NCI-H1105 treated with DMSO at 0.1 percent for 48 hours (cell line): ENCODE results near the gene RXRA.

ENCODE experiments used
- DNase-seq: peaks from one replicate; lab custom pipeline; 2025; lab: John Stamatoyannopoulos, UW

RXRA gene

DNA sequence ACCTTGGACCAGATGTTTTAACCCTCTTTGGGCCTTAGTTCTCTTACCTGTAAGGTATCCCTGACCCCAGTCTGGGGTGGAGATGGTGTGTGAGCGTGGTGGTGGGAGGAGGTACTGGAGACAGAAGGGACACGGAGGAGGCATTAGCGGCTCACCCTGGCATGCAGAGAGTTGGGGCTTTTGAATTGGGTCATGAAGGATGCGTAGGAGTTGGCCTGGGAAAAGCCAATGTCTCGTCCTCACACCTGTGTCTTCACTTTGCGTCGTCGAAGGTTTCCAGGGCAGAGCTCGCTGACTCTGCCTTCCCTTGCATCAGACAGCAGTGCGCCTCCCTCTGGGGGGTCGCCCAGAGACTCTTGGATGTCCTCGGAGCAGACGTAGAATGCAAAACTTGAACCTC is 11.2 kb downstream of the RXRA start:
- no peak for DNase-seq

DNA sequence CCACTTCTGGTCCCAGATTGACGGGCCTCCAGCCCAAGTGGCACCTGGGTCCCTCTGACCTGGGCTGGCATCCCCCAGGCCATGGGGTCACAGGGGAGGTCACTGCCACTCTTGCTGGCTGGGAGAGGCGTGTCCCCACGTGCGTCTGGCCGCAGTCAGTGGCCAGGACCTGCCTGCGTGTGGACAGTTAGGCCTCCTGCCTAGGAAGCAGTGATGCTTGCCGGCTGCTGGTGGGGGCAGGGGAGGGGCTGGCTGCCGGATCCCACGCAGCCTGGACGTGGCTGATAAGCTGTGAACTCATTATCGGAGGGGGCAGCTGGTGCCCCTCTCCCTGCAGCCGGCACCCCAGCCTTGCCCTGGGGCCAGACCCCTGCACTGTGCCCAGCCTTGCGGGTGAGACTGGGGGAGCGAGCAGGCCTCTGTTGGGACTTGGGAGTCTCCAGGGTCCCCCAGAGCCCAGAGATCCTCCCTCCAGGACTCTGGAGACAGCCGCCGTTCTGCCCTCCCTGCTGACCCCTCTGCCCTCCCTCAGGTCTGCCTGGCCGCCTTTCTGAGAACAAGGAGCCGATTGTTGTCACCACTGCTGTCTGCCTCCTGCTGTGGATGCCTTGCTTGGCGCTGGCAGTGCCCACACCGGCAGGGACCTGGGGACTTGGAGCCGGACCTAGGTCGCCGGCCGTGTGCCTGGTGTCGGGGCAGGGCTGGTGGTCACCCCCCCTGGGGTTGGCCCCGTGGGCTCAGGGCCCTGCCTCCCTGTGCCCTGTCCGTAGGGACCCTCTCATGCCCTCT is 12.3 kb downstream of the RXRA start:
- DNase-seq = no peak

GRCh38 chr9:134339183-134339806 is 13.0 kb downstream of the RXRA start:
- DNase-seq = no peak

DNA sequence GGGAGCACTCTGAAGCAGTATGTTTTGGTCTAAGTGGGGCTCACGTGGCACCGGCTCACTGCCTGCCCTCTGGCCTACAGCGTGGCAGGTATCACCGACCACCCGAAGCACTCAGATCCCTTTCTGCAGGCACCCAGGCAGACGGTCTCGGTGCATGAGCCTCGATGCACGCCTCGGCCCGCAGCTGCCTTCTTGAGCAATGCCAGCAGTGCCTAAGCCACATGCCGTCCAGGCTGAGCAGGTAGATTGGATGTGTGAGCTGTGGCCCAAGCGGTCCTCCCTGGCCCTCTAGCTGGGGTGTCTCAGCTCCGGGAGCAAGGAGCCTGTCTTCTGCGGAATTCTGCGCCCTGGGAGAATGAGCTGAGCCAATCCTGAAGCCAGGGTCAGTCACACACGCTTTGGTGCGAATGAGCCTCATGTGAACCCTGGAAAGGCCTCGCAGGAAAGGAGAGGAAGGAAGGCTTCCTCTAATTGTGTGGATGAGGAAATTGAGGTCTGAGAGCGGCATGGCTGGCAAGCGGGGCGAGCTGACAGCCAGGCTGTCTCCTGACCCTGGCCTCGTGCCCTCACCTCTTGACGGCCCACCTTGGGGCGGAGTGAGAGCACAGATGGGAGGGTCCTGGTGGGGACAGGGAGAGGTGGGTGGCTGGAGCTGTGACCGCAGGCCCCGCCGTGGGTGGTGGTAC is 14.4 kb downstream of the RXRA start:
- no peak for DNase-seq

DNA sequence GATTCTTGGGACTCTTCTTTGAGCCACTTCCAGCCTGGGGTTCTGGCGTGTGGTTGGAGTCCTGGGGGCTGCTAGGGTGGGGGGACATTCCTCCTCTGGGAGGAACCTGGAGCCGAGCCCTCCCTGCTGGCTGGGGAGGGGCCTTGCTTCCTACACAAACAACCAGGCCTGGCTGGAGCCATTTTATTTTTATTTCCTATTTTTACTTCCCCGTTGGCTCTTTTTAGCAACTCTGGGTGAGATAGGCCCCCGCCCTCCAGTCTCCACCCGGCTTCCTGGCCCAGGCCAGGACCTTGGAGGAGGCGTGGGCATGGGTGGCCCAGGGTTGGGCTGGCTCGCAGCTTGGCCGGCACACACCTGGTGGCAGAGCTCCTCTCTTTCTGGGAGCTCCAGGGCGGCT is 15.1 kb downstream of the RXRA start:
- no peak for DNase-seq

DNA sequence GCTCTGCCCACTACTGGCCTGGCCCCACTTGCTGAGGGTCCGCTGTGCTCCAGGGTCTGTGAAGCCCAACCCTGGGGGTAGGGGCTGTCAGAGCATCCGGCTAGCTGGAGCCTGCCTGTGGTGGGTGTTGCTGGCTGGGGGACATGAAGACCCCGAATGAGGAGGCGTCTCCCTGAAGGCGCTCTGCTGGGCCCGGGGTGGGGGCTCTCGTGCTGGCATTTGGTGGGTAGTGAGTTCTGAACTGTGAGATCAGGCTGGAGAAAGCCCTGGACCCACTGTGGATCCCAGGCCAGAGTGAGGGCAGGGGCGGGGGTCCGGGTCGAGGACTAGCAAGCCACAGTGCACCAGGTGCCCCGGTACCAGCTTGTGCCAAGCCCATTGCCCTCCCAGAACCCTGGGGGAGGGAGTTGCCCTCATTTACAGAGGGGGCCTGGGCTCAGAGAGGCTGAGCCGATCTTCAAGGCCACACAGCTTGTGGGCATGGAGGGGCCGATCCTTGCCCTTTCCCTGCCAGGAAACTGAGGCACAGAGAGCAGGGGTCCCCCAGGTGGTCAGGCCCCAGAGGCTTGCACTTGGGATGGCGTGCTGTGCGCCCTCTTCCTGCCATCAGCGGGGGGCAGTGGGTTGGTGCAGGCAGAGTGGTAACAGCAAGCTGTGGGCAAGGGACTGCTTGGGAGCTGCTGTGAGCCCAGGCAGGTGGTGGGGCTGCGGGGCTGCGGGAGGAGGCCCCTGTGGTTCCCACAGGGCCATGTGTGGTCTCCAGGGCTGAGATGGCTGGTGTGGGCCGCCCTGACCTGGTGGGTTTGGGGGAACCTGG is 15.9 kb downstream of the RXRA start:
- DNase-seq = no peak

DNA sequence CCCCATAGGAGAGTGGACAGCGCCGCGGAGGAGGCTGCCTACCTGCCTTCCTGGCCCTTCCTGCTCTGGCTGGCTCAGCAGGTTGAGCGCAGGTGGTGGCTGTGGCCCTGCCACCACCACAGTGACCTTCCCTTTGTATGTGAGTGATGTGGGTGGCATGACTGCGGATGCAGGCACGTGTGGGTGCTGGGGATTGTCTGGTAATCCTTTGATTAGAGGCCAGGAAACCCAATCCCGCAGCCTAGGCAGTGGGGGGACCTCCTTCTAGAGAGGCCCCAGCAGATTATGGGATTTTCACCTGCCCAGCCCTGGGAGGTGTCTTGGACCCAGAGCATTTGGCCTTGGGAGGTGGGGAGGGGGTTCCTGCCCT is 16.5 kb downstream of the RXRA start:
- no peak for DNase-seq

DNA sequence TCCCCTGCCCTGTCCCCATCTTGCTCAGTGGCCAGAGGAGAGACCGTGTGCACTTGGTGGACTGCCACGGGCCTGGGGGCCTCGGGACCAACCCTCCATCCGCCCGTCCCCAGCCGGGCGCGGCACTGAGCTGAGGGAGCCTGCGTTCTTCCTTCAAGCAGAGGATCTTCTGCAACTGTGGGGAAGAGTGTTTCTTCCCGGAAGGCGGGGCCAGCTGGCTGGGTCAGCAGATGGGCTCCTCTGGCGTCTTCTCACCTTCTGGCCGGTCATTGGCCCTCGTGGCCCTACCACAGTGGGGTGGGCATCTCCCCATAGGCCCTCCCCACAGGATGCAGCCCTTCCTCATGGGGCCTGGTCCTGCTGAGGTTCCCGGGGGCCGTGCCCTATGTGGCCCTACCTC is 17.4 kb downstream of the RXRA start:
- no peak for DNase-seq

DNA sequence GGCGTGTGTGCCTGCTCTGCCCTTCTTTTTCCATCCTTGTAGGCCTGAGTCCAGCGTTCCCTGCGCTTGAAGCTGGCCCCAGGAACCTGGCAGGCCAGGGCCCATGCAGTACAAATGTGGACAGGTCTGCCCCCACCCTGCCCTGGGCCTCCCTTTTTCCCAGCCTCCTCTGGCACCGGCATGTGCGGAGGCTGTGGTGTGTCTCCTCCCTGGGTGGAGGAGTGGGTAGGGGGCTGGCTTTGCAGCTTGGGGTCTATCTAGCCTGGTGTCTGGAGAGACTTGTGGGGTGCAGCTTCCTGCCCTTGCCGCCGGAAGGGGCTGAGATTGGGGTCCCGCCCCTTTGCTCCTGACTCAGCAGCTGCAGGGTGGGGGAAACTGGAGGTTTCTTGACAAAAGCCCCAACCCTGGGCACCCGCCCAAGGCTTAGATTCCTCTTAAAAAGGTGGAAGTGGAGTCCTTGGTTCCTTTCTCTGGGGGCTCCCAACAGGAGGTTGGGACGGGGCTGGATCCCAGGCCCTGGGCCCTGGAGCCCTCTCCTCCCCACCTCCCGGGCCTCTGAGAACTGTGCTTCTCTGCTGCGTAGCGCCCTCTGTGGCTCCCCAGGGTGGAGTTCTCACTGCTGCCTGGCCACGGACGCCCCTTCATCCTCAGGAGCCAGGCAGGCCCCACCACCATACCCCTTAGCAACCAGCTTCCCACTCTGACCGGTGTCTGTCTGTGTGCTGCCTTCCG is 18.0 kb downstream of the RXRA start:
- no peak for DNase-seq

- no peak for DNase-seq
Measured at GRCh38 chr9:134344800-134345310, 18.6 kb downstream of the RXRA start.

- DNase-seq = no peak
Measured at GRCh38 chr9:134345737-134346136, 19.5 kb downstream of the RXRA start.

DNA sequence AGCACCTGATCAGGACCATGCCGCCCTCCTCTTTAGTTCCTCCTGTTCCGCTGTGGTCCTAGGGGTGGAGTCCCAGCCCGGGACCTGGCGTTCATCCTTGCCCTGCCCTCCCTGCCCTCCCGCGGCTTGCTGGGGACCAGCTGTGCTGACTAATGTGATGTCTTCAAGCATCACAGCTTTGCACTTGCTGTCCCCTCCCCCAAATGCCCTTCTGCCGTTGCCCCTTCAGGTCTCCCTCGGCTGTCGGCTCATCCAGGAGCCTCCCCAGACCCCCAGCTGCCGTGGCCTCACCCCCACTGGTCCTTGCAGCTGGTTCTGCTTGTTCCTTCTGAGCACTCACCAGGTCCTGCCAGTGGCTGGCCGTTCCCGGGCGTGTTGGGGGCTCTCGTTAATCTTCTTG is 19.9 kb downstream of the RXRA start:
- DNase-seq = no peak

GRCh38 chr9:134346840-134347583 is 20.8 kb downstream of the RXRA start:
- DNase-seq = no peak

DNA sequence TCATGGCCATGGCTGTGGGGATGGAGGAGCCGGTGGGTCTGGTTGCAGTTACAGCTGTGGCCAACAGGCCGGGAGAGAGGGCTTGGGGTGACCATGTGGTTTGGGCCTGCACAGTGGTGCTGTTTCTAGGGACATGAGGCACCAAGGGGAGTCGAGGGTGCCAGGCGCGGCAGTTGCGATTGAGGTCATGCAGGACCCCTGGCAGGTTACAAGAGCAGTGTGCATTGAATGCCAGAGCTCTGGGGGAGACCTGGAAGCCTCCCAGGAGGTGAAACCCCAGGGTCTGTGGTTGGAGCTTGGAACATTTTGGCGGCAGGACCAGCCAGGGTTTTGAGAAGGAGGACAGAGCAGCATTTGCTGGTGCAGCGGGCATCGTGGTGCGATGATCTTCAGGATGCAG is 21.7 kb downstream of the RXRA start:
- DNase-seq = no peak

DNA sequence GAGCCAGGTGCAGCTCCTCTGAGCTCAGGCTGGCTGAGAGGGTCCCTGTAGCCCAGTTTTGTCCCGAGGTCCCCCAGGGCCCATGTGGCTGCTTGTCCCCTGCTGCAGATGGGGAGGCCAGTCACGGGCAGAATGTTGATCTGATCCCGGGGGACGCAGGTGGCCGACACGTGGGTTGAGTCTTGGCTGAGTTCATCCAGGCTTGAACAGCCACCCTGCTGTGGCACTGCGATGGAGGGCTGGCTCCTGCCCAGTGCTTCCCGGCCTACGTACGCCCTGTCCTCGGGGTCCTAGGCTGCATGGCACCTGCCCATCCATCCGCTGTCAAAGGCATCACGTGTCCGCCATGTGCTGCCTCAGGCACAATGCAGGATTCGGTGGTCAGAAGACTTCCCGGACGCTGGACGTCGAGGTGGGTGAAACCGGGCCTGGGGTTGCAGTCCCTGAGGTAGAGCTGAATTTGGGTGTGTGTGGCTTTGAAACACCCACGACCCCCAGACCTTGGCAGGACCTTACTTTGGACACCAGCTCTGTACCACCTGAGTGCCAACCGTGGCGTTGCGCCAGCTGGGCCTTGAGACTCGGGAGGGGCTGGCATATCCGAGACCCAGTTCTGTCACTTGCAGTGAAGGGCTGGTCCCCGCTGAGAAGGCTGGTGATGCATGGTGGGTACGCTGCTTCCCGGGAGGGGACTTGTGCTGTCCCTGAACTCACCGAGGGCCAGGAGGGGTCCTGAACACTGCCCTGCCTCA is 22.3 kb downstream of the RXRA start:
- no peak for DNase-seq

GRCh38 chr9:134349936-134350335 is 23.7 kb downstream of the RXRA start:
- no peak for DNase-seq

- no peak for DNase-seq
Measured at GRCh38 chr9:134350416-134350994, 24.2 kb downstream of the RXRA start.

DNA sequence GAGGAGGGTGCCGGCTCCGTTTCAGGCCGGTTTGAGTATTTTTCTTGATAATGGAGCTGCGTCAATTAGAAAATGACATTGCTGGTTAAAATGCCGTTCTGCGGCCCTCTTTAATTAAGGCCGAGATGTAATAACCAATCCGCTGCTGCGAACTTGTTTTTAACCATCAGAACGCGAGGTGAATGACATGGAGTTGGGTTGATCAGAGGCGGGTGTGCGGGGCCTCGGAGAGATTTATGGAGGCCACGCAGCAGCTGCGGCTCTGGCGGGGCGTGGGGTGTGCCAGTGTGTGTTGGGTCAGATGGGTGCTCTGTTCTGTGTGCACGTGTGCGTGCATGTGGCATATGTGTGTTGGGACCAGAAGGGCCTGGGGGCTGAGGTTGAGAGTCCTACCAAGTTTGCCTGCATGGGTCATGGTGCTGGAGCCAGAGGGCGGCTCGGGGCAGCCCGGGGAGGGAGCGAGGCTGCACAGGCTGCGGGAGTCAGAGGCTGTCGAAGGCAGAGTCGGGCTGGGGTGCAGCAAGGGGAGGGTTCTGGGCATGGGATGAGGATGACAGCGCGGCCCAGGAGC is 25.4 kb downstream of the RXRA start:
- no peak for DNase-seq

DNA sequence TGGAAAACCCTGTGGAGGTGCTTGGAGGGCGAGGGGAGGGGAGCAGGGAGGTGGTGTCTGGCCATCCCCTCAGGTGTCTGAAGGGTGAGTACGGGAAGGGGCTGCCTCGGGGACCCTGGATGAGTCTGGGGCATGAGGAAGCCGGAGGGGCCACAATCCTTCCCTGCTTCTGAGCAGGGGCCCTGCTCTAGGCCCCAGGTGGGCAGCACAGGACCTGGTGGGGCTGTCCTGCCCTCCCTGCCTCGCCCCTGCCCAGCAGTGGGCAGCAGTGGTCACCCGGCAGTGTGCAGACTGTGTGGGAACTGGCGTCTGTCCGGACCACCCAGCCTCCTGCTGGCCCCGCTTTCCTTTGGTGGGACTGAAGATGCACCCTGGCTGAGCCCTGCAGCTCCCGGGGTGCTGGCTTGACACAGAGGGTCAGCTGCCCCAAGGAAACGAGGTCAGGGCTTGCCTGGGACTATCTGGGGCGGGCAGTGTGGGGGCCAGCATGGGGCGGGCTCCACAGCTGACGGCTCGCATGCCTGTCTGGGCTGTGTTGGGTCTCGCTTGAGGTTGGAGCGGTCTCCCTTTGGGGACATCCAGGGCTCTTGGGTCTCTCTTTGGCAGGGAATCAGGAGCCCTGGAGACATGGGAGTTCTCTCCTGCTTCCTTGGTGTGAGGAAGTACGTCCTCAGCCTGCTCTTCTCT is 26.1 kb downstream of the RXRA start:
- no peak for DNase-seq
